Measurements from ENCODE around the gene FAM20C.

FAM20C gene

DNA sequence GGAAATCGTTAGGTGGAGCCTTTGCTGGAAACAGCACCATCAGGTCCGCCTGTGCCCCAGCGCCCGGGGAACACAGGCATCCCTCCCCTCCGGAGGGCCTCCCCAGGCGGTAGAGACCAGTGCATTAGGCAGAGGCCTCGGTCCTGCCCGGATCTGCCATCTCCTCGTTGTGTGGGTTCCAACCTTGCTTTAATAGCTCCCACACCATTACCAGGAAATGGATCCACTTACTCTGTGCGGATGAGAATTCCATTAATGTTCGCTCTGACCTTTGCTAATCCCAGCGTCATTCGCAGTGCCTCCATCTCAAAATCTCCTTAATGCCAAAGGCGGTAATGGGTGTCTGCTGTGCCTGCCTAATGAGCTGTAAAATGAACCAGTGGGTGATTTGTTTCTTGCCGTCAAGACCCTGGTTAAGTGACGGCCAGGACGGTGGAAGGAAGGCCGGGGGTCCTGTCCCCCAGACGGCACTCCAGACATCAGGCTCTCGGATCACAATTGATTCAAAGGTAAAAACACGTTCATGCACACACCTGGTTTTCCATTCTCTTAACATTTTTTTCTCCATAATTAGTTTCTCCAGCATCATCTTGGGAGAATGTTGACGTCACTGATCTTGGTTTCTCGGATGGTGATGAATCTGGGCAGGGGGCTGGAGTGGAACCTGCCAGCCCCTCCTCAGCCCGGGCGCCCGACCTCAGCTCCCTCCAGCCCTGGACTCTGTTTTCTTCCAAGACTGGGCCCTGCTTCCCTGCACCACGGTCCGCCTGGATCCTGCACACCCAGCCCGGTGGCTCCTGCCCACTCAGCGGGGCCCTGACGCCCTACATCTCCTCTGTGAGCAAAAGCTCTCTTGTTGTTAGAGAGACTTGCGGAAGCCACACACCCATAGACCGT, 22.8 kb upstream of the FAM20C start:
- H3K4me3 ChIP-seq (ENCODE audit: control insufficient read depth, low read depth, low read length): no peak overlapping the region
- TF ChIP-seq, protein P1, sequence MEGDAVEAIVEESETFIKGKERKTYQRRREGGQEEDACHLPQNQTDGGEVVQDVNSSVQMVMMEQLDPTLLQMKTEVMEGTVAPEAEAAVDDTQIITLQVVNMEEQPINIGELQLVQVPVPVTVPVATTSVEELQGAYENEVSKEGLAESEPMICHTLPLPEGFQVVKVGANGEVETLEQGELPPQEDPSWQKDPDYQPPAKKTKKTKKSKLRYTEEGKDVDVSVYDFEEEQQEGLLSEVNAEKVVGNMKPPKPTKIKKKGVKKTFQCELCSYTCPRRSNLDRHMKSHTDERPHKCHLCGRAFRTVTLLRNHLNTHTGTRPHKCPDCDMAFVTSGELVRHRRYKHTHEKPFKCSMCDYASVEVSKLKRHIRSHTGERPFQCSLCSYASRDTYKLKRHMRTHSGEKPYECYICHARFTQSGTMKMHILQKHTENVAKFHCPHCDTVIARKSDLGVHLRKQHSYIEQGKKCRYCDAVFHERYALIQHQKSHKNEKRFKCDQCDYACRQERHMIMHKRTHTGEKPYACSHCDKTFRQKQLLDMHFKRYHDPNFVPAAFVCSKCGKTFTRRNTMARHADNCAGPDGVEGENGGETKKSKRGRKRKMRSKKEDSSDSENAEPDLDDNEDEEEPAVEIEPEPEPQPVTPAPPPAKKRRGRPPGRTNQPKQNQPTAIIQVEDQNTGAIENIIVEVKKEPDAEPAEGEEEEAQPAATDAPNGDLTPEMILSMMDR (IDR thresholded peaks at IDR 0.05; ENCODE audit: control insufficient read depth, insufficient read depth, low read depth, low read length, missing control alignments): no peak
- DNase-seq (ENCODE audit: low read depth): no peak

DNA sequence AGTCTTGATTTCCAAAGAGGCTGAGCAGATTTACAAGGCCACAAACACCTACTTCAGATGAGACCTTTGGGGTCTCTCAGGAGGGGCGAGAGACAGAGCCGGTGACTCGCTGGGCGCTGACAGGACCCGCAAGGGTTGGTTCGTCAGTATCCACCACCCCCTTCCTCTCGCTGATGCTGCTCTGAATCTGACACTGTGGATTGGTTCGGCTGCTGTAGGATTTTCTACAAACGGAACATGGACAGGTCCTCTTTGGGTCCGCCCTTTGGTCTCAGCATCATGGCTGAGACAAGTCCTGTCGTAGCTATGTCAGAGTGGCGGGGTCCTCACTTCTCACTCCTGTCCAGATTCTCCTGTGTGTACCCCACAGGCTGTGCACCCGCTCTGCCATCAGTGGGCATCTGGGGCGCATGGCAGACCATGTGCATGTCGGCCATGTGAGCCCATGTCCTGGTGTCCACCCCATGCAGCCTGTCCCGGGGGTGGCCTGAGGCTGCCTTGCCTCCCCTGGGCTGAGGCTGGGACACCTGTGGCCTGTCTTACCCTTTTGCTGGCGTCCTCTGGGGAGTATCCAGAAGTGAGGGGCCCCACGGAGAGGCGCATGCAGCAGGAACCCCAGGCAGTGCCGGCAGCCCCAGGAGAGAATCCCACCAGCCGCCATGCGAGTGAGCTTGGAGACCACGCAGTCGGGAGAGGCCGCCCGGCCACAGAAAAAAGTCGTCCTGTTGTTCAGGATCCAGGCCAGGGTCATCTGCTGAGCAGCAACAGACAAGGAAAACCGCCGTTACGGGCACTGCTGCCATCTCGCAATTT, 21.6 kb upstream of the FAM20C start:
- TF ChIP-seq, protein P1 (IDR thresholded peaks at IDR 0.05; ENCODE audit: control insufficient read depth, insufficient read depth, low read depth, low read length, missing control alignments): no peak
- DNase-seq (ENCODE audit: low read depth): no peak
- H3K4me3 ChIP-seq (ENCODE audit: control insufficient read depth, low read depth, low read length): no peak overlapping the region

DNA sequence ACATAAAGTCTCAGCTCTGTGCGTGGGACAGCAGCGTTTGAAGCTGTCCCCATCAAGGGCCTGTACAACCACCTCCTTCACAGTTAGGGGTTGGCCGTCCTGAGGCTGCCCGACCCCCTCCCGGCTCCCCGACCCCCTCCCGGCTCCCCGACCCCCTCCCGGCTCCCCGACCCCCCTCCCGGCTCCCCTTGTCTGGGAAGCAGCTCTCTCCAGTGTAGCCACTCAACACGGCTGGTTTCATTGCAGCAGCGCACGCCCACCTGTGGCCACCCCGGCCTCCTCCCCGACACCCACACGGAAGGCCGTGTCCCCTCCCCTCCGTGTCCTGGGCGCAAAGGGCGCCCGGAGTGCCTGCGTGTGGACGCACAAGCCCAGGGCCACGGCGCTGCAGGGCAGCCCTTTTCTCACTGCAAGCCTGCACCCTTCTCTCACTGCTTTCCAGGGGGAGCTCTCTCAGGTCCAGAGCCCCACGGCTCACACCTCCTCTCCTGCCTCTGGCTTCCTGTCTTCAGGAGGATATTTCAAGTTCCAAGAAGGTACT, 20.9 kb upstream of the FAM20C start:
- DNase-seq (ENCODE audit: low read depth): no peak
- H3K4me3 ChIP-seq (ENCODE audit: control insufficient read depth, low read depth, low read length): no peak overlapping the region
- TF ChIP-seq, protein P1 (IDR thresholded peaks at IDR 0.05; ENCODE audit: control insufficient read depth, insufficient read depth, low read depth, low read length, missing control alignments): no peak

DNA sequence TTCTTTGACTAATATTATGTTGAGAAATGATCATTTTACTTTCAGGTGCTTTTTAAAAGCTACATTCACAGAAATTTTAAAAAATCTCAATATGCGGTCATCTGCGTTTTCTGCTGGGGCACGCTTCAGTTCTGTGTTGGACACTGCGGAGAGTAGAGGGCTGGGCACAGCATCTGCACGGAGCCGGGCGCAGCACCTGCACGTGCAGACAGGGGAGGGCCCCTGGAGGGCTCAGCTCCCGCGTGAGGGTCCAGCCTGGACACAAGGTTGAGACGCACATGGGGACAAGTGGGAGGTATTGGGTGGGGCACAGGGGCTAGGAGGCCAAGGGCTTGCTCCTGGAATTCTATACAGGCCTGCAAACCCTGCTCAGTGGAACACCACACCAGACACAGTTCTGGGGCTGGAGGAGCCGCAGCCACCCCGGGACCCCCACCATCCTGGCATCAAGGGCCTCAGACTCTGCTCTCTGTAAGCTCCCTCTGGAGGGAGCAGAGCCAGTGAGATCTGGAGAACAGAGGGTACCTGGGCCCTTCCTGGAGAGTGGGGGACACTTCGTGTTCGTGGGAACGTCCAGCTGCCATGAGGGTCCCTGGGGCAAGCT, 20.4 kb upstream of the FAM20C start:
- no peak overlapping the region for H3K4me3 ChIP-seq (ENCODE audit: control insufficient read depth, low read depth, low read length)
- DNase-seq (ENCODE audit: low read depth): no peak
- TF ChIP-seq, protein P1 (IDR thresholded peaks at IDR 0.05; ENCODE audit: control insufficient read depth, insufficient read depth, low read depth, low read length, missing control alignments): no peak

DNA sequence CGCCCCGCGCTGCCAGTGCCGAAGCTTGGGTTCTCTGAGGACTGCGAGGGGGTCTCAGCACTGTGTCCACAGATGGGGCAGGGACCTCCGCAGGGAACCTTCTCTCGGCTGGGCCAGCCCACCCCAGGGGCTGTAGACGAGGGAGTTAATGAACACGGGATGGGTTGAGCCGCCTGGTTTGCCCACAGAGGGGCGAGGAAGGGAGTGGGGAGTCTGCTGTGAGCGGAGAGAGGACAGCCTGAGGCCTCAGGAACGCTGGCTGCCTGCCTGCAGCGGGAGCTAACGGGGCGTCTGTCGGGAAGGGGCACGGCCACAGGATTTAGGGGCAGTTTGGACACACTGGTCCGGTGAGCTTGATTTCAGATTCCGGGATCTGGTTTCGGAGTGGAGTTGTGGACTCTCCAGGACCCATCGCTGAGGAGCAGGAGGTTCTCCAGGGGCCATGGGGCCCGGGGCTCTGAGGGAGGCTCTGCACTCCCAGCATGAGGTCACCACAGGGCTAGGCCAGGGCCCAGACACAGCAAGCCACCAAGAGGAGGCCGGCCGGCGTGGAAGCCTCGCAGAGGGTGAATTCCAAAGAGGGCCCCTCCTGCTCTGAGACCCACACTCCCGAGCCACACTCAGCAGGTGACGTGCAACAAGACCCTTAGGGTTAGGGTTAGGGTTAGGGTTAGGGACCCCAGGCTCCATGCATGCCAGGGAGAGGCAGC, 19.0 kb upstream of the FAM20C start:
- DNase-seq (ENCODE audit: low read depth): no peak
- TF ChIP-seq, protein P1 (IDR thresholded peaks at IDR 0.05; ENCODE audit: control insufficient read depth, insufficient read depth, low read depth, low read length, missing control alignments): no peak
- H3K4me3 ChIP-seq (ENCODE audit: control insufficient read depth, low read depth, low read length): no peak overlapping the region

DNA sequence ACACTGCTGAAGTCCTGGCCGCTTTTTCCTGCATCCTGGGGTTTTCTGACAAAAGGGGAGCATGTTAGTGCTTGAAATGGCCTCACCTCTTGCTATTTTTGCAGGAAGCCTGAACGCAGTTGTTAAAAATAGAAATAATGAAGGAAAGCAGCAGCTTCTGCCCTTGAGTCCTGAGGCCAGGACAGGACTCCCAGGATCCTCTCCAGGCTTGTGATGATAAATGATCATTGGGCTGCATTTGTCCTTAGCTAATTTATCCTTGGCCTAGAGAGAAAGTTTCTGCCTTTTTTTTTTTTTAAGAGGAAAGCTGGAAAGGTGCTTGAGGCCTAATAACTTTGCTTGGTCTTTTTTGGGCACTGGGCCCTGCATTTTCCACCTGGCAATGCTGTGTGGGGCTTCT, 17.7 kb upstream of the FAM20C start:
- TF ChIP-seq, protein P1 (IDR thresholded peaks at IDR 0.05; ENCODE audit: control insufficient read depth, insufficient read depth, low read depth, low read length, missing control alignments): no peak
- no peak for DNase-seq (ENCODE audit: low read depth)
- H3K4me3 ChIP-seq (ENCODE audit: control insufficient read depth, low read depth, low read length): no peak overlapping the region

Data from AG09309 (cell line).